DND-41 (cell line): ENCODE results near the gene PDE6B.

ENCODE experiments used
- EZH2 ChIP-seq: IDR thresholded peaks from 3 replicates; pipeline ENCODE4 v1.6.1; 2012; ENCODE audit warnings: borderline replicate concordance, low read depth, mild to moderate bottlenecking, moderate library complexity, low read length, inconsistent platforms; ENCODE audit not compliant: severe bottlenecking
- TF ChIP-seq, protein P1 (sequence below): IDR thresholded peaks from 2 replicates; pipeline ENCODE4 v1.5.1; 2012; ENCODE audit warnings: borderline replicate concordance, low read length, moderate library complexity, mild to moderate bottlenecking; ENCODE audit not compliant: poor library complexity, severe bottlenecking; ENCODE audit errors: extremely low read depth

- TF ChIP-seq, protein P1, sequence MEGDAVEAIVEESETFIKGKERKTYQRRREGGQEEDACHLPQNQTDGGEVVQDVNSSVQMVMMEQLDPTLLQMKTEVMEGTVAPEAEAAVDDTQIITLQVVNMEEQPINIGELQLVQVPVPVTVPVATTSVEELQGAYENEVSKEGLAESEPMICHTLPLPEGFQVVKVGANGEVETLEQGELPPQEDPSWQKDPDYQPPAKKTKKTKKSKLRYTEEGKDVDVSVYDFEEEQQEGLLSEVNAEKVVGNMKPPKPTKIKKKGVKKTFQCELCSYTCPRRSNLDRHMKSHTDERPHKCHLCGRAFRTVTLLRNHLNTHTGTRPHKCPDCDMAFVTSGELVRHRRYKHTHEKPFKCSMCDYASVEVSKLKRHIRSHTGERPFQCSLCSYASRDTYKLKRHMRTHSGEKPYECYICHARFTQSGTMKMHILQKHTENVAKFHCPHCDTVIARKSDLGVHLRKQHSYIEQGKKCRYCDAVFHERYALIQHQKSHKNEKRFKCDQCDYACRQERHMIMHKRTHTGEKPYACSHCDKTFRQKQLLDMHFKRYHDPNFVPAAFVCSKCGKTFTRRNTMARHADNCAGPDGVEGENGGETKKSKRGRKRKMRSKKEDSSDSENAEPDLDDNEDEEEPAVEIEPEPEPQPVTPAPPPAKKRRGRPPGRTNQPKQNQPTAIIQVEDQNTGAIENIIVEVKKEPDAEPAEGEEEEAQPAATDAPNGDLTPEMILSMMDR: no peak
- no peak for TF ChIP-seq EZH2
These were observed 88.7 kb downstream of the PDE6B start for GRCh38 chr4:714087-714486.
